Measurements from ENCODE around the gene SPCS2.

GRCh38 chr11:74948898-74949752 is at the start of gene SPCS2, which contains the start of gene XRRA1:
- TF ChIP-seq CTCF (optimal IDR thresholded peaks at IDR 0.05 in 1 of 3, IDR thresholded peaks at IDR 0.05 in 1 of 3, conservative IDR thresholded peaks at IDR 0.05 in 1 of 3; ENCODE audit: extremely low read depth in 1 of 3, insufficient read depth in 2 of 3, low read length in 3 of 3) (no peak), EZH2 (IDR thresholded peaks at IDR 0.05; ENCODE audit: low read length) (no peak)
